Liver (tissue), 9 donors: ENCODE measurements around the gene CDC42SE2. TPM values are rescaled to one million over a fixed set of nuclear protein-coding genes. Genes with fewer than 3 reads are reported as not detected.

Experiments used
- DNase-seq: peaks from one replicate; pipeline ENCODE4 v3.0.0-alpha.2; 2017; ENCODE audit warnings: low spot score
- H3K27ac ChIP-seq, 2 donors: one replicate each; pipeline ENCODE4 v1.7.0; 2013; ENCODE audit warnings: inconsistent platforms in 2 of 2, low read length in 2 of 2, control low read depth in 1 of 2, low read depth in 1 of 2, mild to moderate bottlenecking in 1 of 2
- H3K27me3 ChIP-seq, 4 donors: one replicate each; pipeline versions ENCODE4 v1.6.1 to v1.7.0; 2013; ENCODE audit warnings: low read length in 3 of 4, inconsistent platforms in 1 of 4, mild to moderate bottlenecking in 1 of 4, moderate library complexity in 1 of 4; ENCODE audit not compliant: control insufficient read depth in 4 of 4, insufficient read depth in 4 of 4
- H3K36me3 ChIP-seq, 4 donors: one replicate each; pipeline versions ENCODE4 v1.6.1 to v1.7.0; 2013; ENCODE audit warnings: low read length in 3 of 4, mild to moderate bottlenecking in 3 of 4, low read depth in 1 of 4, moderate library complexity in 1 of 4; ENCODE audit not compliant: control insufficient read depth in 4 of 4, insufficient read depth in 3 of 4
- H3K4me1 ChIP-seq, 4 donors: one replicate each; pipeline versions ENCODE4 v1.6.1 to v1.7.0; 2013; ENCODE audit warnings: low read length in 3 of 4, mild to moderate bottlenecking in 3 of 4, moderate library complexity in 1 of 4; ENCODE audit not compliant: control insufficient read depth in 4 of 4, insufficient read depth in 4 of 4
- H3K4me3 ChIP-seq, 3 donors: one replicate each; pipeline versions ENCODE4 v1.6.1 to v1.7.0; 2013; ENCODE audit warnings: low read length in 3 of 3, control low read depth in 1 of 3, low read depth in 1 of 3, mild to moderate bottlenecking in 1 of 3
- H3K9ac ChIP-seq, 2 donors: one replicate each; pipeline ENCODE4 v1.7.0; 2013; ENCODE audit warnings: low read length in 2 of 2, mild to moderate bottlenecking in 2 of 2, moderate library complexity in 2 of 2, control low read depth in 1 of 2, low read depth in 1 of 2
- H3K9me3 ChIP-seq, 4 donors: one replicate each; pipeline versions ENCODE4 v1.6.1 to v1.7.0; 2013; ENCODE audit warnings: low read length in 3 of 4; ENCODE audit not compliant: control insufficient read depth in 4 of 4
- ATF3 ChIP-seq: IDR thresholded peaks from 2 replicates; pipeline ENCODE4 v1.6.1; 2016; ENCODE audit warnings: antibody characterized with exemption
- CTCF ChIP-seq: fragments of 150-350 bp; IDR thresholded peaks from 2 replicates; pipeline ENCODE4 v1.5.1; 2017; ENCODE audit warnings: improper control_type of control experiment, low read depth, low read length; ENCODE audit not compliant: missing input control
- EGR1 ChIP-seq, 2 donors: IDR thresholded peaks; 2 replicates each; pipeline ENCODE4 v1.6.1; 2016 to 2018; ENCODE audit warnings: antibody characterized with exemption in 2 of 2, low read depth in 2 of 2
- FOXA1 ChIP-seq: IDR thresholded peaks from 2 replicates; pipeline ENCODE4 v1.6.1; 2016; ENCODE audit warnings: antibody characterized with exemption
- FOXA2 ChIP-seq: IDR thresholded peaks from 2 replicates; pipeline ENCODE4 v1.6.1; 2016; ENCODE audit warnings: antibody characterized with exemption
- HNF4A ChIP-seq, 2 donors: conservative IDR thresholded peaks; 2 replicates each; pipeline ENCODE4 v1.6.1; 2016; ENCODE audit warnings: antibody characterized with exemption in 2 of 2, mild to moderate bottlenecking in 2 of 2
- JUND ChIP-seq, 2 donors: IDR thresholded peaks; 2 replicates each; pipeline ENCODE4 v1.6.1; 2016; ENCODE audit warnings: antibody characterized with exemption in 2 of 2
- MAX ChIP-seq: IDR thresholded peaks from 2 replicates; pipeline ENCODE4 v1.6.1; 2016; ENCODE audit warnings: antibody characterized with exemption
- NR2F2 ChIP-seq: IDR thresholded peaks from 2 replicates; pipeline ENCODE4 v1.6.1; 2016; ENCODE audit warnings: antibody characterized with exemption
- RAD21 ChIP-seq, 2 donors: IDR thresholded peaks; 2 replicates each; pipeline ENCODE4 v1.6.1; 2016; ENCODE audit warnings: antibody characterized with exemption in 2 of 2, mild to moderate bottlenecking in 2 of 2
- REST ChIP-seq: IDR thresholded peaks from 2 replicates; pipeline ENCODE4 v1.6.1; 2016; ENCODE audit warnings: antibody characterized with exemption, mild to moderate bottlenecking
- SP1 ChIP-seq: IDR thresholded peaks from 2 replicates; pipeline ENCODE4 v1.6.1; 2018; ENCODE audit warnings: antibody characterized with exemption, mild to moderate bottlenecking
- TAF1 ChIP-seq: conservative IDR thresholded peaks from 2 replicates; pipeline ENCODE4 v1.6.1; 2016; ENCODE audit warnings: antibody characterized with exemption, mild to moderate bottlenecking
- WGBS: extraction: QIAGEN DNeasy Blood & Tissue Kit; methylation state at CpG from one replicate; pipeline ENCODE4 v1.1.7; 2013; 5-methylcytosine and 5-hydroxymethylcytosine counted together
- polyA plus RNA-seq, 2 donors: library from polyadenylated mRNA; stranded (reverse) in 1 of 2; unstranded in 1 of 2; fragments of 200-250 nt in 1 of 2; fragments of >200 nt in 1 of 2; fragmentation: Nextera tagmentation in 1 of 2; extraction: Ambion mirVana in 1 of 2; gene quantifications; one replicate each; pipeline versions ENCODE4 v1.2.1 to v1.2.3, GENCODE V29; 2013 to 2015
- total RNA-seq, 2 donors: library from RNA; depleted of rRNA; stranded (reverse); fragments of >200 nt; gene quantifications; one replicate each; pipeline ENCODE4 v1.2.3, GENCODE V29; 2014
- donor health status: healthy.
- donor health status: healthy.
- donor health status: healthy.
- donor health status: healthy.
- donor health status: healthy.

CDC42SE2 gene
- total and polyA plus RNA-seq, 4 donors: 7.8 to 31.7 (median 17.0) TPM

GRCh38 chr5:131260895-131261294, 3.0 kb upstream of the CDC42SE2 start:
- H3K27ac ChIP-seq: no peak overlapping the region
- H3K4me1 ChIP-seq: peaks cover 0 to 11% (median 6%) of the 10 kb centered on the region in 4 donors

GRCh38 chr5:131261483-131261882, 2.4 kb upstream of the CDC42SE2 start:
- Histone ChIP-seq H3K27me3 (no peaks in the 10 kb centered on the region), H3K9me3 (no peaks in the 10 kb centered on the region), H3K4me1 (peaks cover 2 to 15% (median 7%) of the 10 kb centered on the region in 4 donors), H3K36me3 (peaks cover 0 to 1% (median 0%) of the 10 kb centered on the region in 4 donors), H3K27ac (no peak overlapping the region), H3K4me3 (no peak overlapping the region), H3K9ac (no peak overlapping the region)
- DNase-seq: no peak
- TF ChIP-seq SP1 (no peak), JUND (IDR thresholded peaks at IDR 0.05) (no peak), FOXA1 (no peak)
- WGBS: 95% methylated on average over 6 of the region's 6 CpGs

More at GRCh38 chr5:131260895-131261294, 3.0 kb upstream of the CDC42SE2 start:
- WGBS: 76% methylated on average over 1 of the region's 1 CpG
- TF ChIP-seq ATF3 (no peak), RAD21 (IDR thresholded peaks at IDR 0.05) (no peak), NR2F2 (no peak), JUND (IDR thresholded peaks at IDR 0.05) (no peak), HNF4A (conservative IDR thresholded peaks at IDR 0.05) (no peak), REST (no peak), EGR1 (IDR thresholded peaks at IDR 0.05; ENCODE audit: low read depth in 2 of 2) (no peak), TAF1 (no peak), FOXA2 (no peak), MAX (no peak), CTCF (no peak)
- DNase-seq: no peak
- Histone ChIP-seq H3K4me3 (no peak overlapping the region), H3K9ac (no peak overlapping the region), H3K9me3 (no peaks in the 10 kb centered on the region), H3K27me3 (no peaks in the 10 kb centered on the region), H3K36me3 (peaks cover 0 to 1% (median 0%) of the 10 kb centered on the region in 4 donors)
